ENCODE measurements around the gene GINS2. TPM values are rescaled to one million over a fixed set of nuclear protein-coding genes. Genes with fewer than 3 reads are reported as not detected.

GINS2 gene
- total RNA-seq, 1 experiment from 2014 or later, result 38.0 TPM

DNA sequence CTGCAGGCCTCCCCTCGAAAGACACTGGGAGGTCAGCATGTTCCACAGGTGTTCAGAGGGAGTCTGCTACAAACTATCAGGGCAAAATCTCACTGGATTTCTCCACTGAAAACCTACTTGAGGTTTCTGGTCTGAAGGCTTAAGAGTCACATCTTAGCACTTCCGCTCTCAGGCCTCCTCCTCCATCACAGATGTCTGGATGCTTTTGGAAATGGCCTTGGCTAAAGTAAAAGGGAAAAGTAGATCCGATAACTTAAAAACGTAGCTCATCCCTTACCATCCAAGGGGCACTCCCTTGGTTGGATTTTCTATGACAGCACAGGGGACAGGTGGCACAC is 14.4 kb downstream of the GINS2 start (continued):
- no peak for TF ChIP-seq NR2C2 (CRISPR knock-in tag; IDR thresholded peaks at IDR 0.05)
- TF ChIP-seq, protein P1, sequence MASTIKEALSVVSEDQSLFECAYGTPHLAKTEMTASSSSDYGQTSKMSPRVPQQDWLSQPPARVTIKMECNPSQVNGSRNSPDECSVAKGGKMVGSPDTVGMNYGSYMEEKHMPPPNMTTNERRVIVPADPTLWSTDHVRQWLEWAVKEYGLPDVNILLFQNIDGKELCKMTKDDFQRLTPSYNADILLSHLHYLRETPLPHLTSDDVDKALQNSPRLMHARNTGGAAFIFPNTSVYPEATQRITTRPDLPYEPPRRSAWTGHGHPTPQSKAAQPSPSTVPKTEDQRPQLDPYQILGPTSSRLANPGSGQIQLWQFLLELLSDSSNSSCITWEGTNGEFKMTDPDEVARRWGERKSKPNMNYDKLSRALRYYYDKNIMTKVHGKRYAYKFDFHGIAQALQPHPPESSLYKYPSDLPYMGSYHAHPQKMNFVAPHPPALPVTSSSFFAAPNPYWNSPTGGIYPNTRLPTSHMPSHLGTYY (CRISPR knock-in tag; IDR thresholded peaks at IDR 0.05), result no peak
- TF ChIP-seq NR1H2 (CRISPR knock-in tag; IDR thresholded peaks at IDR 0.05), result no peak
- TF ChIP-seq SOX15 (CRISPR knock-in tag; IDR thresholded peaks at IDR 0.05), result no peak
- TF ChIP-seq SMAD4 (CRISPR knock-in tag; IDR thresholded peaks at IDR 0.05), result no peak

GRCh38 chr16:85673529-85674417 is 15.0 kb downstream of the GINS2 start:
- Mint-ChIP-seq H3K36me3 (peaks cover 57% of the 10 kb centered on the region), H3K9me3 (no peaks in the 10 kb centered on the region), H3K27me3 (ENCODE audit: low read depth) (no peaks in the 10 kb centered on the region), H3K4me3 (no peak overlapping the region), H3K27ac (no peak overlapping the region), H3K4me1 (no peaks in the 10 kb centered on the region)
- CTCF ChIA-PET, result interaction anchor here (1.4 to 6.8 kb wide), 2 partner anchors 16 to 43 kb away, joined by 3 to 75 read pairs; no protein-coding TSS in a partner anchor
- DNase-seq (ENCODE audit: low spot score), result no peak
- ATAC-seq, result no peak
- POLR2A ChIA-PET, result interaction anchor here (0.7 kb wide), 1 partner anchor 63 kb away, joined by 5 read pairs; no protein-coding TSS in a partner anchor
- TF ChIP-seq AR (CRISPR knock-in tag; IDR thresholded peaks at IDR 0.05) (no peak), FOXJ3 (CRISPR knock-in tag; IDR thresholded peaks at IDR 0.05; ENCODE audit: borderline replicate concordance) (no peak), ELF4 (CRISPR knock-in tag; IDR thresholded peaks at IDR 0.05; ENCODE audit: low read depth) (no peak), ATF6 (CRISPR knock-in tag; IDR thresholded peaks at IDR 0.05) (no peak), ZNF121 (CRISPR knock-in tag; IDR thresholded peaks at IDR 0.05) (no peak), NFATC4 (CRISPR knock-in tag; IDR thresholded peaks at IDR 0.05) (no peak), ATF1 (CRISPR knock-in tag; IDR thresholded peaks at IDR 0.05) (no peak), ZBTB21 (CRISPR knock-in tag; IDR thresholded peaks at IDR 0.05; ENCODE audit: borderline replicate concordance) (no peak), TEAD4 (CRISPR knock-in tag; IDR thresholded peaks at IDR 0.05) (no peak), SMAD3 (CRISPR knock-in tag; IDR thresholded peaks at IDR 0.05; ENCODE audit: borderline replicate concordance) (no peak), ZNF232 (CRISPR knock-in tag; IDR thresholded peaks at IDR 0.05) (no peak)
- TF ChIP-seq, protein P1 (CRISPR knock-in tag; IDR thresholded peaks at IDR 0.05), result no peak
- TF ChIP-seq, protein P2, sequence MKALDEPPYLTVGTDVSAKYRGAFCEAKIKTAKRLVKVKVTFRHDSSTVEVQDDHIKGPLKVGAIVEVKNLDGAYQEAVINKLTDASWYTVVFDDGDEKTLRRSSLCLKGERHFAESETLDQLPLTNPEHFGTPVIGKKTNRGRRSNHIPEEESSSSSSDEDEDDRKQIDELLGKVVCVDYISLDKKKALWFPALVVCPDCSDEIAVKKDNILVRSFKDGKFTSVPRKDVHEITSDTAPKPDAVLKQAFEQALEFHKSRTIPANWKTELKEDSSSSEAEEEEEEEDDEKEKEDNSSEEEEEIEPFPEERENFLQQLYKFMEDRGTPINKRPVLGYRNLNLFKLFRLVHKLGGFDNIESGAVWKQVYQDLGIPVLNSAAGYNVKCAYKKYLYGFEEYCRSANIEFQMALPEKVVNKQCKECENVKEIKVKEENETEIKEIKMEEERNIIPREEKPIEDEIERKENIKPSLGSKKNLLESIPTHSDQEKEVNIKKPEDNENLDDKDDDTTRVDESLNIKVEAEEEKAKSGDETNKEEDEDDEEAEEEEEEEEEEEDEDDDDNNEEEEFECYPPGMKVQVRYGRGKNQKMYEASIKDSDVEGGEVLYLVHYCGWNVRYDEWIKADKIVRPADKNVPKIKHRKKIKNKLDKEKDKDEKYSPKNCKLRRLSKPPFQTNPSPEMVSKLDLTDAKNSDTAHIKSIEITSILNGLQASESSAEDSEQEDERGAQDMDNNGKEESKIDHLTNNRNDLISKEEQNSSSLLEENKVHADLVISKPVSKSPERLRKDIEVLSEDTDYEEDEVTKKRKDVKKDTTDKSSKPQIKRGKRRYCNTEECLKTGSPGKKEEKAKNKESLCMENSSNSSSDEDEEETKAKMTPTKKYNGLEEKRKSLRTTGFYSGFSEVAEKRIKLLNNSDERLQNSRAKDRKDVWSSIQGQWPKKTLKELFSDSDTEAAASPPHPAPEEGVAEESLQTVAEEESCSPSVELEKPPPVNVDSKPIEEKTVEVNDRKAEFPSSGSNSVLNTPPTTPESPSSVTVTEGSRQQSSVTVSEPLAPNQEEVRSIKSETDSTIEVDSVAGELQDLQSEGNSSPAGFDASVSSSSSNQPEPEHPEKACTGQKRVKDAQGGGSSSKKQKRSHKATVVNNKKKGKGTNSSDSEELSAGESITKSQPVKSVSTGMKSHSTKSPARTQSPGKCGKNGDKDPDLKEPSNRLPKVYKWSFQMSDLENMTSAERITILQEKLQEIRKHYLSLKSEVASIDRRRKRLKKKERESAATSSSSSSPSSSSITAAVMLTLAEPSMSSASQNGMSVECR (CRISPR knock-in tag; IDR thresholded peaks at IDR 0.05; ENCODE audit: borderline replicate concordance), result no peak
- TF ChIP-seq, protein P3, sequence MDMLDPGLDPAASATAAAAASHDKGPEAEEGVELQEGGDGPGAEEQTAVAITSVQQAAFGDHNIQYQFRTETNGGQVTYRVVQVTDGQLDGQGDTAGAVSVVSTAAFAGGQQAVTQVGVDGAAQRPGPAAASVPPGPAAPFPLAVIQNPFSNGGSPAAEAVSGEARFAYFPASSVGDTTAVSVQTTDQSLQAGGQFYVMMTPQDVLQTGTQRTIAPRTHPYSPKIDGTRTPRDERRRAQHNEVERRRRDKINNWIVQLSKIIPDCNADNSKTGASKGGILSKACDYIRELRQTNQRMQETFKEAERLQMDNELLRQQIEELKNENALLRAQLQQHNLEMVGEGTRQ (CRISPR knock-in tag; IDR thresholded peaks at IDR 0.05), result no peak
- TF ChIP-seq, protein P4, sequence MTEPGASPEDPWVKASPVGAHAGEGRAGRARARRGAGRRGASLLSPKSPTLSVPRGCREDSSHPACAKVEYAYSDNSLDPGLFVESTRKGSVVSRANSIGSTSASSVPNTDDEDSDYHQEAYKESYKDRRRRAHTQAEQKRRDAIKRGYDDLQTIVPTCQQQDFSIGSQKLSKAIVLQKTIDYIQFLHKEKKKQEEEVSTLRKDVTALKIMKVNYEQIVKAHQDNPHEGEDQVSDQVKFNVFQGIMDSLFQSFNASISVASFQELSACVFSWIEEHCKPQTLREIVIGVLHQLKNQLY (CRISPR knock-in tag; IDR thresholded peaks at IDR 0.05), result no peak
- TF ChIP-seq, protein P5, sequence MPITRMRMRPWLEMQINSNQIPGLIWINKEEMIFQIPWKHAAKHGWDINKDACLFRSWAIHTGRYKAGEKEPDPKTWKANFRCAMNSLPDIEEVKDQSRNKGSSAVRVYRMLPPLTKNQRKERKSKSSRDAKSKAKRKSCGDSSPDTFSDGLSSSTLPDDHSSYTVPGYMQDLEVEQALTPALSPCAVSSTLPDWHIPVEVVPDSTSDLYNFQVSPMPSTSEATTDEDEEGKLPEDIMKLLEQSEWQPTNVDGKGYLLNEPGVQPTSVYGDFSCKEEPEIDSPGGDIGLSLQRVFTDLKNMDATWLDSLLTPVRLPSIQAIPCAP (CRISPR knock-in tag; IDR thresholded peaks at IDR 0.05), result no peak
